Loucy (cell line): Measurements from ENCODE around the gene VPS37B.

Experiments used
- H2AFZ ChIP-seq: fragments of 200-600 bp; sonication (generic); 2 replicates; pipeline ENCODE4 v1.6.0; 2016; ENCODE audit warnings: antibody characterized with exemption, mild to moderate bottlenecking, low read length, moderate library complexity
- H3F3A ChIP-seq: fragments of 200-600 bp; 2 replicates; pipeline ENCODE4 v1.6.0; 2016; ENCODE audit warnings: antibody characterized with exemption, low read depth, mild to moderate bottlenecking
- H3K27me3 ChIP-seq: fragments of 200-600 bp; sonication (generic); 2 replicates; pipeline ENCODE4 v1.6.1; 2014; ENCODE audit warnings: low read length, mild to moderate bottlenecking; ENCODE audit not compliant: insufficient read depth, poor library complexity, severe bottlenecking
- H3K36me3 ChIP-seq: fragments of 200-600 bp; sonication (generic); 2 replicates; pipeline ENCODE4 v1.6.1; 2016; ENCODE audit warnings: low read length; ENCODE audit not compliant: insufficient read depth
- H3K4me1 ChIP-seq: fragments of 200-600 bp; sonication (generic); 2 replicates; pipeline ENCODE4 v1.5.1; 2014; ENCODE audit warnings: low read length, mild to moderate bottlenecking; ENCODE audit not compliant: insufficient read depth, poor library complexity, severe bottlenecking
- H3K4me2 ChIP-seq: fragments of 200-600 bp; sonication (generic); 2 replicates; pipeline ENCODE4 v1.6.0; 2014; ENCODE audit warnings: antibody characterized with exemption, low read length, low read depth, mild to moderate bottlenecking; ENCODE audit not compliant: poor library complexity, severe bottlenecking
- H3K4me3 ChIP-seq: fragments of 200-600 bp; sonication (generic); 2 replicates; pipeline ENCODE4 v1.5.1; 2014; ENCODE audit warnings: low read length, mild to moderate bottlenecking, mixed read lengths; ENCODE audit not compliant: poor library complexity, severe bottlenecking
- H3K79me2 ChIP-seq: fragments of 200-600 bp; sonication (generic); 2 replicates; pipeline ENCODE4 v1.6.1; 2014; ENCODE audit warnings: low read length; ENCODE audit not compliant: insufficient read depth
- H3K9ac ChIP-seq: fragments of 200-600 bp; sonication (generic); 2 replicates; pipeline ENCODE4 v1.6.0; 2014; ENCODE audit warnings: mild to moderate bottlenecking, low read depth, low read length, moderate library complexity; ENCODE audit not compliant: poor library complexity, severe bottlenecking
- H3K9me2 ChIP-seq: fragments of 200-600 bp; sonication (generic); replicated peaks from 2 replicates; pipeline ENCODE4 v1.6.1; 2016; ENCODE audit warnings: low read depth, low read length, mixed read lengths
- H3K9me3 ChIP-seq: fragments of 200-600 bp; sonication (generic); 2 replicates; pipeline ENCODE4 v1.6.1; 2014; ENCODE audit warnings: mild to moderate bottlenecking, antibody characterized with exemption, low read length, low read depth; ENCODE audit not compliant: insufficient read depth
- H4K20me1 ChIP-seq: fragments of 200-600 bp; sonication (generic); 2 replicates; pipeline ENCODE4 v1.6.0; 2014; ENCODE audit warnings: antibody characterized with exemption, low read length, mild to moderate bottlenecking; ENCODE audit not compliant: insufficient read depth, poor library complexity, severe bottlenecking
- EZH2phosphoT487 ChIP-seq: fragments of 200-600 bp; IDR thresholded peaks from 2 replicates; pipeline ENCODE4 v1.6.1; 2018; ENCODE audit warnings: antibody characterized with exemption, mild to moderate bottlenecking, moderate library complexity, borderline replicate concordance
- TF ChIP-seq, protein P1 (sequence below): fragments of 200-600 bp; sonication (generic); conservative IDR thresholded peaks from 2 replicates; pipeline ENCODE4 v1.5.1; 2014; ENCODE audit warnings: mild to moderate bottlenecking, antibody characterized with exemption, low read length

VPS37B gene

DNA sequence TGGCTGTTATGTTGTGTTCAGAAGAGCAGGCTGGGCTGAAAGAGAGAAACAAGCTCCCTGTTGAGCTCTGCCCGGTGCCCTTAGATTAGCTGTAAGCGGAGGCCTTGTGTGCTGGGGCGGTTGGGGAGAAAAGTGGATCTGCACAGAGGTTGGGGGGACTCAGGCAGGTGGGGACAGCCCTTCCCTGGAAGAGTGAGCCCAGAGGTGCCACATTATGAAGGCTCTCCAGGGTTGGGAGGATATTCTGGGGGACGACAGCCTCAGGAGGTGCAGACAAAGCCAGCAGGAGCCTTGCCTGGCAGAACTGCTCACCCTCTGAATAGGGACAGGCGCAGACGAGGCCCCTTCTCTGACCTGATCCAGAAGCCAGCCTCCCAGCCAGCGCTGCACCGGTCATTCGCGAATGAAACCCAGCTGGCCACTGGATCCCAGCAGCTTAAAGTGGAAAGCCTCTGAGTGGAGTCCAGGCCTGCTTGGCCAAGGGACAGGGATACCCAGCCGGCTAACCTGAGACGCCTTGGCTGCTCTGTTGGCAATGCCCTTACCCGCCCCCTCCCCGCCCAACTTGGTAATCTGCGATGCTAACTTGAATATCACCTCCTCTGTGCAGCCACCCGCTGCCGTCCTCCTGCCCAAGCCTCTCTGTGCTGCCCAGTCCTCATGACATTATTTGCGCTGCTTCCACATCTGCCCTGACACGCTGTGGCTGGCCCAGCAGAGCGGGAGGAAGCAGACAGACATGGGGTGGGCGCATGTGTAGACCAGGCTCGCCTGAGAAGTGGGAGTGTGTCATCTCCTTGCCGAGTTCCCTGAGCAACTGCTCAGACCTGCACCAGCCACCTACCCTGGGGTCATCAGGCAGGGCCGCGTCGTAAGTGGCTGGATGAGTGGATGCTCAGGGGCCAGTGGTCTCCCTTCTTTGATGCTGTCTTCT is 55.1 kb downstream of the VPS37B start:
- no peaks in the 10 kb centered on the region for H3K9me2 ChIP-seq
- H3K27me3 ChIP-seq = no peaks in the 10 kb centered on the region
- no peaks in the 10 kb centered on the region for H3K36me3 ChIP-seq
- H3K4me1 ChIP-seq = peaks cover 37% of the 10 kb centered on the region
- H3F3A ChIP-seq = no peaks in the 10 kb centered on the region
- no peaks in the 10 kb centered on the region for H3K9me3 ChIP-seq
- H4K20me1 ChIP-seq = peaks cover 25% of the 10 kb centered on the region
- peaks cover 78% of the 10 kb centered on the region for H3K79me2 ChIP-seq
- H2AFZ ChIP-seq = no peak overlapping the region
- TF ChIP-seq, protein P1, sequence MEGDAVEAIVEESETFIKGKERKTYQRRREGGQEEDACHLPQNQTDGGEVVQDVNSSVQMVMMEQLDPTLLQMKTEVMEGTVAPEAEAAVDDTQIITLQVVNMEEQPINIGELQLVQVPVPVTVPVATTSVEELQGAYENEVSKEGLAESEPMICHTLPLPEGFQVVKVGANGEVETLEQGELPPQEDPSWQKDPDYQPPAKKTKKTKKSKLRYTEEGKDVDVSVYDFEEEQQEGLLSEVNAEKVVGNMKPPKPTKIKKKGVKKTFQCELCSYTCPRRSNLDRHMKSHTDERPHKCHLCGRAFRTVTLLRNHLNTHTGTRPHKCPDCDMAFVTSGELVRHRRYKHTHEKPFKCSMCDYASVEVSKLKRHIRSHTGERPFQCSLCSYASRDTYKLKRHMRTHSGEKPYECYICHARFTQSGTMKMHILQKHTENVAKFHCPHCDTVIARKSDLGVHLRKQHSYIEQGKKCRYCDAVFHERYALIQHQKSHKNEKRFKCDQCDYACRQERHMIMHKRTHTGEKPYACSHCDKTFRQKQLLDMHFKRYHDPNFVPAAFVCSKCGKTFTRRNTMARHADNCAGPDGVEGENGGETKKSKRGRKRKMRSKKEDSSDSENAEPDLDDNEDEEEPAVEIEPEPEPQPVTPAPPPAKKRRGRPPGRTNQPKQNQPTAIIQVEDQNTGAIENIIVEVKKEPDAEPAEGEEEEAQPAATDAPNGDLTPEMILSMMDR = no peak
- TF ChIP-seq EZH2phosphoT487 = no peak
- no peak overlapping the region for H3K9ac ChIP-seq
- peak overlapping the region; percentile 19 for H3K4me2 ChIP-seq
- no peak overlapping the region for H3K4me3 ChIP-seq

DNA sequence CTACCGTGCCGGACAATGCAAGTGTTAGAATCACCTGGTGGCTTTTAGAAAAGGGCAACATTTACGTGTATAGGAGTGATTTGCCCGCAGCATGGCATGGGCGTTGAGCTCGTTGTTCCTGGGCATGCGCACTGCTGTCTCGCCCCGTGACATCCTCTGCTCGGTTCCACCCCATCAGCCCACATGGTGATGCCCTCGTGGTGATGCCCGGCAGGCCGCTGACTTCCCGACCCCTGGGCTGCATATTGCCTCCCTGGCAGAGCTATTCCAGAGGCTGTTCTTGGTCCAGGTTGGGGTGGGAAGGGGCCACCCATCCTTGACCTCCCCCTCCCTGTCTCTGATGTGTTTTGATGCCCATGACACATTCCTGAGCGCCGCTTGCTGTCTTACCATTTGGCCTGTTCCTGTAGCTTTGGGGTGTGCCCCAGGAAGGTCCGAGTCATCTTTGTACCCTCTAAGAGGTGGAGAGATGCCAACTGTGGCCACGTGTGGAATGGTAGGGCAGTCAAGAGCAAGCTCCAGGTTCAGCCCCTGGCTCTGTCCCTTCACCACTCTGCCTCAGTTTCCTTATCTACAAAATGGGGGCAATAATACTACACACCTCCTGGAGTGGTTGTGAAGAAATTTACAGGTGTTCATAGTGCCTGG is 55.9 kb downstream of the VPS37B start:
- H3K4me2 ChIP-seq = peak overlapping the region; percentile 19
- H3K36me3 ChIP-seq = no peaks in the 10 kb centered on the region
- peaks cover 79% of the 10 kb centered on the region for H3K79me2 ChIP-seq
- no peak overlapping the region for H2AFZ ChIP-seq
- H3K9me2 ChIP-seq = no peaks in the 10 kb centered on the region
- peaks cover 37% of the 10 kb centered on the region for H3K4me1 ChIP-seq
- no peaks in the 10 kb centered on the region for H3K27me3 ChIP-seq
- no peaks in the 10 kb centered on the region for H3K9me3 ChIP-seq
- H3K9ac ChIP-seq = no peak overlapping the region
- no peak for TF ChIP-seq EZH2phosphoT487
- TF ChIP-seq, protein P1 = no peak
- H4K20me1 ChIP-seq = peaks cover 25% of the 10 kb centered on the region
- no peaks in the 10 kb centered on the region for H3F3A ChIP-seq
- no peak overlapping the region for H3K4me3 ChIP-seq

DNA sequence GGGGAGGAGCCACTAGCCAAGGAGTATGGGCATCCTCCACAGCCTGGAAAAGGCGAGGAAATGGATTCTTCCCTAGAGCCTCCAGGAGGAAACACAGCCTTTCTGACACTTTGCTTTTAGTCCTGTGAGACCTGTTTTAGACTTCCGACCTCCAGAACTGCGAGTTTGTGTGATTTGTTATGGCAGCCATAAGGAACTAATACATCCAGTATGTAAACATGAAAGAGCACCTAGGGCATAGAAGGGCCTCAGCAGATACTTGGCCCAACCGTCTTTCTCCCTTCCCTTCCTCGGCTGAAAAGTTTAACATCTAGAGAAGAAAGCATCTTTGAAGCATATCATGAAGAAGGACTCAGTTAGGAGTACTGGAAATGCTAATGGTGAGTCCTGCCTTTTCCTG is 57.1 kb downstream of the VPS37B start:
- Histone ChIP-seq H3F3A (no peaks in the 10 kb centered on the region), H4K20me1 (peaks cover 25% of the 10 kb centered on the region), H3K4me3 (no peak overlapping the region), H3K9me2 (no peaks in the 10 kb centered on the region), H3K36me3 (no peaks in the 10 kb centered on the region), H3K9me3 (no peaks in the 10 kb centered on the region), H3K4me2 (peak overlapping the region; percentile 83), H2AFZ (no peak overlapping the region), H3K79me2 (peaks cover 79% of the 10 kb centered on the region), H3K27me3 (no peaks in the 10 kb centered on the region), H3K4me1 (peaks cover 37% of the 10 kb centered on the region), H3K9ac (no peak overlapping the region)
- TF ChIP-seq EZH2phosphoT487 = no peak
- TF ChIP-seq, protein P1 = no peak
